CMK (cell line): ENCODE results near the gene SBSN.

ENCODE experiments used
- DNase-seq: peaks from one replicate; pipeline ENCODE4 v3.0.0-alpha.2; 2010; ENCODE audit warnings: low read depth

The SBSN gene

DNA sequence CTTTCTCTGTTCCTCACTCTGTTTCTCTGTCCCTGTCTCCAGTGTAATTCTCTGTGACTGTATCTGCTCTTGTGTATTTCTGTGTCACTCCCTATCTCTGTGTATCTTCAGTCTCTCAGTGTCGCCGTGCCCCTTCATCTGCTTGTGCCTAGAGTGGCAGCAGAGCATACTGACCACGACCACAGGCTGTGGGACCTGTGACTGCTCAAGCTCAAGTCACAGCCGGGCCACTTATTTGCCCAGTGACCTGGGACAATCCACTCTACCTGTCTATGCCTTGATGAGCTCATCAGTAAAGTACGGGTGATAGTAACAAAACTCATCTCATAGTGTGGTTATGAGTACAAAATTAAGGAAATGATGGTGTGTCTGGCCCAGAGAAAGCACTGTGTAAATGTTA is 26.0 kb upstream of the SBSN start:
- no peak for DNase-seq

- DNase-seq: no peak
Observed at GRCh38 chr19:35553385-35554000, 25.4 kb upstream of the SBSN start.

- no peak for DNase-seq
Observed at GRCh38 chr19:35552534-35553384, 24.6 kb upstream of the SBSN start.

- no peak for DNase-seq
Observed at GRCh38 chr19:35551091-35551810, 23.1 kb upstream of the SBSN start.

DNA sequence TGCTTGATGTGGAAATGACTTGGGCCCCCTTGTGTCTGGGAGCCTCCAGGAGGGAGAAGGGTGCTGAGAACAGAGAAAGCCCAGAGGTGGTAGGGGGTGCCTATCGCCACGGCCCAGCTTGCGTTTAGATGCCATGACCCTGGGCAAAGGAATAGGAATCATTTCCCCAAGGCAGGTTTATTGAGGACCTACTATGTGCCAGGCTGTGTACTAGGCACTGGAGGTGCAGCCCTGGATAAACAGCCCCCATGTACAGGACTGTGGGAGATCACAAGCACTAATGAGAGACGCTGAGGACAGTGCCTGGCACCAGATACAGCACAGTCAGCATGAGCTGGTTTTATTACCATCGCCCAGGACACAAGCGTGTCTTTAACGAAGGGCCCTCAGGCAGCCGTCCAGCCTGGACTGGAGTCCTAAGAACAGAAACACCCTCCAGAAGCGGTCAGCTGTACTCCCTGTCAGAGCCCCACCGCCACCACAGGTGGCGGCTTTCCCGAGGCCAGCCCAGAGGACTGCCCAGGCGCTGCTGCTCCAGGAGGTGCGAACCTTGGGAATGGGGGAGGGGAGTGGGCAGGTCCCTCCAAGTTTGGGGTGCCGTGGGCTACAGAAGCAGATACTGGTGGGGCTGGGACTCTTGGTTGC is 21.9 kb upstream of the SBSN start:
- DNase-seq: no peak

GRCh38 chr19:35549174-35549788 is 21.2 kb upstream of the SBSN start:
- DNase-seq: peak; percentile 61

- DNase-seq: no peak
Observed at GRCh38 chr19:35546532-35546931, 18.4 kb upstream of the SBSN start.

DNA sequence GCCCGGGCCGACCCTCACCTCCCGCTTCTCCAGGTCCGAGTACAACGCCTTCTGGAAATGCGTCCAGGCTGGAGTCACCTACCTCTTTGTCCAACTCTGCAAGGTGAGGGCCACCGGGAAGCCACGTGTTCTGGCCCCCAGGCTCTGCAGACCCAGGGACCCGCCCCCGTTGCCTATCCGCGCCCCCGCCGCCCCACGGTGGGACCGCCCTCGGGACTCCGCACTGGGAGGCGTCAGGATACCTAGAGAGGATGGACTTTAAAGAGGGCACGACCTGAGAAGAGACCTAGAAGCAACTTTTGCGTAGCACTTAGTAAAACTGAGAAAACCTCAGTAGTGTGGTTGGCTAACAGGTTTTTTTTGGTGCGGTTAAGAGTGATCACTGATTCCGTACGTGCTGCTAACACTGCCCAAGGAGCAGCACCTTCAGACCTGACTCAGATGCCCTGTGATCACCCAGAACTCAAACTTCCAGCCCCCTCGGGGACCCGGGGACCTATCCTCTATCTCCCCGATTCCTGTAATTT is 17.8 kb upstream of the SBSN start:
- no peak for DNase-seq

GRCh38 chr19:35545001-35545854 is 17.1 kb upstream of the SBSN start, which contains the start of gene TMEM147:
TMEM147 (plus strand) TSS chr19:35545626; CDS start chr19:35545740, 114 bp downstream.
- DNase-seq: peak; percentile 75

- no peak for DNase-seq
Observed at GRCh38 chr19:35544110-35544802, 16.1 kb upstream of the SBSN start.

DNA sequence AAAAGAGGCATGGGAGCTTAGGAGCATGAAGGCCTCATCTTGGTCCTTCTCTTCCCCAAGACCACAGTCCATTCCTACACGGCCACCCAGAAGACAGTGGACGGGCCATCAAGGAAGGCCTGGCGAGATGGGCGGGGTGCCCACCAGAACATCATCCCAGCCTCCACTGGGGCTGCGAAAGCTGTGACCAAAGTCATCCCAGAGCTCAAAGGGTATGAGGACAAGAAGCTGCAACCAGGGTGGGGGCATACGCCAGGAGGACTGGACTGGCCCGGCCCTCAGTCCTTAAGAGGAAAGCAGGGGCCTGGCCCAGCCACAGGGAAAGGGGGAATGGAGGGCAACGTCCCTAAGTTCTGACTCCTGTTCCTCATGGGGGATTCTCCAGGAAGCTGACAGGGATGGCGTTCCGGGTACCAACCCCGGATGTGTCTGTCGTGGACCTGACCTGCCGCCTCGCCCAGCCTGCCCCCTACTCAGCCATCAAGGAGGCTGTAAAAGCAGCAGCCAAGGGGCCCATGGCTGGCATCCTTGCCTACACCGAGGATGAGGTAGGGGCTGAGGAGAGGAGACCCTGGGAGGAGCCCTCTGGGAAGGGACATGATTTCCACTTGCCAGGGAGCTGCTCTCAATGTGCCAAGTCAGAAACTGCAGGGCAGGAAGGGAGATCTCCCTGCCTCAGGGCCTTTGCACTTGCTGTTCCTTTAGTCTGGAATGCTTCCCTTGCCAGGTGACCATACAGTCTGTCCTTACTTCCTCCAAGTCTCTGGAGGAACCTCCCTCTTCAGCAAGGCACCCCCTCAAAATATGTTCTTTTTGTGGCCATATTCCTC is 15.4 kb upstream of the SBSN start:
- DNase-seq: no peak

GRCh38 chr19:35542209-35542608 is 14.1 kb upstream of the SBSN start:
- DNase-seq: no peak

DNA sequence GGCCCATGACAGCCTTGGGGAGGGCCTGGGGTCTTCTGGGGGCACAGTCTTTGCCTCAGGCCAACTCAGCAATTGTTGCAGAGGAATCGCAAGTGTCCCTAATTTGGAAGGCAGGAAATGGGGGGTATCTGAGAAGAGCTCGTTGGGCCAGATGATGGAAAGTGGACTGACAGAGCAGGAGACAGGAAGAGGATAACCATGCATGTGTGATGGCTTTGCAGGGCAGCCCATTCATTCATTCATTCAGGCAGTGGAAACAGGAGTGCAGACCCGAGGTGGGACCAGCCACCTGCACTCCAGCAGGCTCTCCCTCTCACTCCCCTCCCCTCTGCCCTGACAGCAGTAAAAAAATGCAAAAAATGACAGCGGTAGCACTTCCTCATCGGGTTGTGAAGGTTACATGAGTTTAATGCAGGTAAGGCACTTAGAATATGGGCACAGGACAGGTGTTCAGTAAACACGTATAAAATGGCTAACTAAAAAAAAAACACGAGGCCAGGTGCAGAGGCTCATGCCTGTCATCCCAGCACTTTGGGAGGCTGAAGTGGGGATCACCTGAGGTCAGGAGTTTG is 12.3 kb upstream of the SBSN start:
- no peak for DNase-seq

DNA sequence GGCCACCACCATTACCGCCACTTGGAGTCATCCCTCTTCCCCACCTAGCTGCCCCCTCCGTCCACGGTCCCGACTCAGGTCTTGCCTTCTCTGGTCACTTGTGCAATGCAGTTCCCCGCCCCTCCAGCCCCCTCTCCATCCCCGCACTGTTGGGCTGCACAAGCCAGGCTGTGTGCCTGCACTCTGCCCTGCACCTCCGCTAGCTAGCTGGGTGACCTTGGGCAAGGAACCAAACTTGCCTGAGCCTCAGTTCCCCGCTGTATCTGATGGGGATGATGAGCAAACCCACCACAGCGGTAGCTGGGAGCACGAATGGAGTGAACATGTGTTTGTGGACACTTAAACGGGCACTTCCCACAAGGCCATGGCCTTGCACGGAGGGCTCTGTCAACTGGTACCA is 11.7 kb upstream of the SBSN start:
- no peak for DNase-seq

DNA sequence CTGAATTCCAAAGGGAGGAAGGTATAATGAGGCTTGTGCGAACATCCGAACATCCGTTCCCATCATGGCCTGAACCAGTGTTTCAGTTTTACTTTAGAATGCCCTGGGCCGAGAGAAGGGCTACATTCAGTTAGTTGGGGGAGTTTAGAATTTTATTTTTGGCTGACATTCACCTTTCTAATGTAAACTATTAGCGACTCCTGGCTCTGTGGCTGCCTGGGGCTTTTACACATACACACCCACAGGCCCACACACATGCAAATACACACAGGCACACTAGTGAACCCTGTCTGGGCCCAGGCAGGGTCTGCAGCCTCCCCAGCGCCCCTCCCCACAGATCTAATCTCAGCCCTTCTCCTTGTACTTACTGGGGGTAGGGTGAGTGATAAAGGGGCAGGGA is 11.2 kb upstream of the SBSN start:
- no peak for DNase-seq

GRCh38 chr19:35534803-35535480 is 6.8 kb upstream of the SBSN start:
- no peak for DNase-seq

GRCh38 chr19:35533822-35534392 is 5.8 kb upstream of the SBSN start:
- no peak for DNase-seq
